Mucosa of gallbladder (tissue), 1 donor: ENCODE data around the gene HOATZ. TPM values are rescaled to one million over a fixed set of nuclear protein-coding genes. Genes with fewer than 3 reads are reported as not detected.

ENCODE experiments used
- DNase-seq: peaks from one replicate; pipeline ENCODE4 v3.0.0-alpha.2; 2020; ENCODE audit warnings: low spot score
- total RNA-seq: library from RNA; stranded (reverse); gene quantifications from one replicate; pipeline ENCODE4 v1.2.1, GENCODE V29; 2021
- donor health status: DM: no; HTN: no; CAD: no.

The HOATZ gene
- not detected for total RNA-seq

DNA sequence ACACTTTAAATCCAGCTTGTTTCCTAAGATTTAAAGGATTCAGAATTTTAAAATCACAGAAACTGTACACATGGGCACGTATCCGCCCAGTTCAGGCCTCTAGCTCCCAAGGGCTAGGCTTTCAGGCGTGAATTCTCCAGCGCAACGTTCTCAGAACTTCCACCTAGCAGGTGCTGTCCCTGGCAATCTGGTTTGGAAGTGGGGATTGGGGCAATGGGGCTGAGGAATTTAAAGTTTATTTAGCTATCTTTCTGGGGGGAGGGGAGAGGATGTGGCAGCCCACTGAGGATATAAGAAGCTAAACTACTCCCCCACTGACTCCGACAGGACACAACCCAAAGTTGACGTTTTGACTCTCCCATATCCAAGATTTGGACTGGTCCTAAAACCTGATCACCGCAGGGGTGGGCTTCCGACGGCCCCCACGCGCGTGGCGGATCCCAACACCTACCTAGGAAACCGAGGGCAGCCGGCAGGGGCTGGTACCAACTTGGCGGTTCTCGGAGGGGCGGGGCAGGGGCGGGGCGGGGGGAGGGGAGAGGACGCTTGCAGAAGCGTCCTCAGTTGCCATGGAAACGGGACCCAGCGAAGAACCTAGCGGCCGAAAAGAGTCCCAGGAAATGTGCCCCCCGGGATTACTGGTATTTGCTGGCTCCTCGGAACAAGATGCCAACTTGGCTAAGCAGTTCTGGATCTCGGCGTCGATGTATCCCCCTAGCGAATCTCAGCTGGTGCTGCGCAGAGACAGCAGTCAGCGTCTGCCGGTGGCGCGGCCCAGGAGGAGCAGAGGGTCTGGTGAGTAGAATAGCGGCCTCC is at the start of gene HOATZ:
Gene HOATZ, plus strand, starts transcription at position 563 of the 816 bp plus-strand sequence. Its CDS starts 7 bp downstream, at position 570.
- no peak for DNase-seq

- no peak for DNase-seq
Observed at GRCh38 chr11:111465400-111465799, 49.2 kb upstream of the HOATZ start.

DNA sequence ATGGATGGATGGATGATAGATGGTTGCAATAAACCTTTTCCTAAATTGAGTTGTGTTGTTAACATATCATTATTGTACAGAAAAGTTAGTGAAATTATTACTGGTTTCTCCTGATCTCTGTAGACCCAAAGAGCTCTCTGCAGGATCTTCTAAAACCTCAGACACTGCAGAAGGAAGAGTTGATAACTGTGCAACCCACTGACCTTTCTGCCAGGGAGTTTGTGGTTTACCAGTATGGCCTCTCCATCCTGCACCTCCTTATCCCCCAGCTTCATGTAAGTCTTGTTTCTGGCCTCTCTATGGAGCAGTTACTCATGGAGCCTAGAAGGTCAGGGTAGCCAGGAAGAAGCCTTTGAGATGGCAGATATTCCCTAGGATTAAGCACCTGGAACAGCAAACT is 48.0 kb upstream of the HOATZ start:
- DNase-seq, result no peak

DNA sequence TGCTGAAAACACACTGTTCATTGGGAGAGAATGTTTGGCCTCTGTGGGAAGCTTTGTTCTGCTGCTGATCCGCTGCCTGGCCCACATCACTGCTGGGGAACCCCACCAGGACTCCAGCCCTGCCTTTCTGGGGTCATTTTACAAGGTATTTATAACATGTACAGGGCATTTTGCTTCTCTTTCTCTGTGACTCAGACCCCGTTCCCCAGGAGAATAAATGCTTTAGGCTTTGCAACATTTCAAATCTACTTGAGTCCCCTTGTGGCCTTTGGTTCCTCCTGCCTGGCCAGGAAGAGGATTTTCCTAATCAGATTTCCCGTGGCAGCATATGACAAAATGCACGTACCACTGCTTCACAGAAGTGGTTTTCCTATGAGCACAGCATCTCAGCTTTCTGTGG is 45.4 kb upstream of the HOATZ start:
- DNase-seq, result no peak

GRCh38 chr11:111472228-111472627 is 42.4 kb upstream of the HOATZ start:
- DNase-seq, result no peak

DNA sequence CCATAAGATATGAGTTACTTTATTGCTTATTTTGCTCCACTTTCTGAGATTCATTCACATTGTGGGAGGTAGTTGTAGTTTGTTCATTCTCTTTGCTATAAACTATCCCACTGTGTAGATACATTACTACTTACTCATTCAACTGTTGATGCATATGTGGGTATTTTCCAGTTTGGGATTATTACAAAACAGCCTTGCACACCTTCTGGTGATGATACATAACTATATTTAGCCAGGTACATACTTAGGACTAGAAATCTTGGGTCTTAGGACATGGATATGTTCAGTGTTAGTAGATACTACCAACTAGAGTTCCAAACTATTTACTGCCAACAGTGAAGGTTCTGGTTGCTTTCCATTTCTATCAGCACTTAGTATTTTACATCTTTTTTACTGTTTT is 40.1 kb upstream of the HOATZ start:
- no peak for DNase-seq

DNA sequence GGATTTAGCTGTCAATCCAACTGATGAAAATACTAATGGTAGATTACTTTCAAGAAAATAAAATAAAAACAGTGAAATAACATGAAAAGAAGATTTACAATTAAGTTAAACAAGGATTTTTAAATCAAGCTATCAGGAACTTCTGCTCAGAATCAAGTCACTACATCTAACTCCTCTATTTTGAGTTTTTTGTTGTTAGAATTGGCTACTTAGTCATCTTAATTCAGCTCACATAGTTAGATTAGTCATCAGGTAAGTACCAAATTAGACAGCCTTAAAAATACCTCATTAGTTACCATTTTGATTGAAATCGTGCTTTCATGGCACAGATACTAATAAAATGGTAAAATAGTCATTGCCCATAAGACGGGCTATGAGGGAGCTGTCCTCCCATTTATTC is 38.2 kb upstream of the HOATZ start:
- DNase-seq, result no peak

DNA sequence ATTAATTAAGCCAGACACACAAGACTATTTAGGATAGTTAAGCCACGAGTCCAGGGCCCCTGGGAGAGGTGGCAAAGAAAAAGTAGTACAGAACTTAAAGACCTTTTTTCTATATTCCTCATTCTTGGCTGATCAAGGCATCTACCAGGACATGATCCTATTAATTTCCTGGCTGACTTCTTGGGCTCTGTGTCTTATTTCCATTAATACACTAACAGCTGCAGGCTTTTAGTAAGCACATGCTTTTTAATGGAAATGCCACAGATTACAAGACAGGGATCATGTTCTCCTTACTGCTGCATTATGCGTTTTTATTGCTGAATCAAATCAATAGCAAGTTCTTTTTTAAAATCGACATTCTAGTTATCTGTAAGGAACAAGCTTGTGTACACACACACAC is 37.6 kb upstream of the HOATZ start:
- no peak for DNase-seq

DNA sequence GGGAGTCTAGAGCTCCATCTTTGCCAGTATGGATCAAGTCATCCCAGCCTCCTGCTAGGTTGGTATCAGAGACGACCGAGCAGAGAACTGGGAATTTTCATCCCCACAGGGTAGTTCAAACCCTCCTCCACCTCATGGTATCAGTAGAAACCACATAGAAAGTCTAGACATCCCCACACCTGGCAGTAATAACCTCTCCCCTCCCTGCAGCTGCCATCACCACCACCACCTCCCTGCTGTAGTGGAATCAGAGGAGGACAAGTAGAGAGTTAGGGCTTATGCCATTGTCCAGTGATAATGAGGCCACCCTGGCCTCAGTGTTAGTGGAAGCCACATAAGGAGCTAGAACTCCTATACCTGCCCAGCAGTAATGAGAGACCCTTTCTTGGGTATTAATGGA is 36.7 kb upstream of the HOATZ start:
- no peak for DNase-seq

- DNase-seq, result no peak
Observed at GRCh38 chr11:111479666-111480065, 34.9 kb upstream of the HOATZ start.

DNA sequence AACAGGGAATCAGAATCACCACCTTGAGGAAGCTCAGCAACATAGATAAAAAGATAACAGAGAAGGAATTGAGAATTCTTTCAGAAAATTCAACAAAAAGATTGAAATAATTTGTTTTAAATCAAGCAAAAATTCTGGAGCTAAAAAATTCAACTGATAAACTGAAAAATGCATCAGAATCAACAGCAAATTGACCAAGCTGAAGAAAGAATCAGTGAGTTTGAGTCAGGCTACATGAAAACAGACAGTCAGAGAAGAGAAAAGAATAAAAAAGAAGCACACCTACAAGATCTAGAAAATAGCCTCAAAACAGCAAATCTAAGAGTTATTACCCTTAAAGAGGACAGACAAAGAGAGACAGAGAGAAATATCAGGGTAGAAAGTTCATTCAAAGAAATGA is 31.1 kb upstream of the HOATZ start:
- DNase-seq, result no peak

GRCh38 chr11:111490496-111490895 is 24.1 kb upstream of the HOATZ start:
- DNase-seq, result no peak

GRCh38 chr11:111494040-111494439 is 20.5 kb upstream of the HOATZ start:
- DNase-seq, result no peak

DNA sequence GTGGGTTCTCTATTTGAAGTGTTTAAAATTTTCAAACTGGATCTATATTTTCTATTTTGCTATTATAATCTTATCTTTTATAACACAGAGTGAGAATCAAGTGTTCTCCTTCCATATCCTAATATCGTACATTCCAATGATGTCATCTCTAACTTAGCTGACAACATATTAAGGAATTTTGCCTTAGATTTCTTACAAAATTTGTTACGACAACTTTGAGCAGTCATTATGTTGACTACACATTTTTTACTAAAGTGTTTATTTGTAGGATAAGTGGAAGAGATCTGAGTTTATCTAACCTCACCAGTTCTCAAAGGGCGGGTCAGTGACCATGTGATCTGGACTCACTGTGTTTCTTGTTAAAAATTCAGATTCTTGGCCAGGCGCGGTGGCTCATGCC is 15.1 kb upstream of the HOATZ start:
- no peak for DNase-seq

DNA sequence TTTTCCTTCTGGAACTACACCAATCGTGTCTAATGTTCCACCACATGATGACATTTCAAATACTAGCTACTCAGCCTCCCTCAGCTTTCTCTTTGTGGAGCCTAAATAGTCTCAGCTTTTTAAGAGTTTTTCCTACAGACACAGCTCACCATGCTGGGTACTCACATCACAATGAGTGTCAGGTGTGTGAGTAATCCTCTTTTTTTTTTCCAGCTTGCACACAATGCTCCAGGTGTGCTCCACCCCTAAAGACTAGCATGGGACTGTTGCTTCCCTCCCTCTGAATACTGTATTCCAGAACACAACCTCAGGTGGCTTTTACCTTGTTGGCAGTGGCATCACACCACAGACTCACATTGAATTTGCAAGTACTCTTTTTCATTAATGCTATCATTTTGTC is 14.1 kb upstream of the HOATZ start:
- no peak for DNase-seq

DNA sequence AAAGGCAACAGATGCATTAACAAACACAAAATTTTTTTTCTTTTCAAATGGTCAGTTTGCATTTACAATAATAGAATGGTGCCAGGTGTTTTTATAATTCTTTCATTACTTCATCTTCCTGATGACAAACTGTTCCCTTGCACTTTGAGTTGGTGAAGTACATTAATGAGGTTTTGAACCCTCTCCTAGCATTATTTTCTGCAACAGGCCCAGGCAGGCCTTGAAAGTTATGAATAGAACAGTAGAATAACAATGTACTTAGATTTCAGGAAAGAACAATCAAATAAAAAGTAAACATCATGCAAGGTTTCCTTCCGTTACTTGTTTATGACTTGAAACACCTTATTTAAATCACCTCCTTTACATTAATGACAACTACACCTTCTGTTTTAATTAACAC is 12.0 kb upstream of the HOATZ start:
- no peak for DNase-seq

DNA sequence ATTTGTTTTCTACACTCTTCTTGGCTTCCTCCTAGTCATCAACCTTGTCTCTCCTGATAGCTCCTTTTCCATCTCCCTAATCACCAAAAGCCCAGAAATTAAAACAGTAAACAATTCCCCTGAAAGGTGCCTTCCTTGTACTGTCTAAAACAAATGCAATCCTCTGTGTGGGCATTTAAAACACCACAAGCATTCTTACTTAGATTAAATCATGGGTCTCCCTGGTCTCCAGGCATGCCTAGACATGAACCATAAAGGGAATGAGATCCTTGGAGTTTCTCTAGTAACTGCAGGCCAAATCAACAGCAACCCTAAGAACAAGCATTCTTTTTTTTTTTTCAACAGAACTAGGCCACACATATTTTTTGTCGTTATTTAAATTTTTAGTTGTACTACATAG is 4.3 kb upstream of the HOATZ start:
- no peak for DNase-seq

GRCh38 chr11:111512296-111513239 is 2.0 kb upstream of the HOATZ start, which contains the start of gene BTG4:
Gene BTG4, minus strand, starts transcription at chr11:111512386. Its CDS starts 13,610 bp downstream, at chr11:111498776.
- no peak for DNase-seq

- DNase-seq, result no peak
Observed at GRCh38 chr11:111513240-111513605, 1.4 kb upstream of the HOATZ start.

GRCh38 chr11:111515591-111515990 is 1.0 kb downstream of the HOATZ start:
- DNase-seq, result no peak

- DNase-seq, result no peak
Observed at GRCh38 chr11:111518668-111519067, 4.1 kb downstream of the HOATZ start.

DNA sequence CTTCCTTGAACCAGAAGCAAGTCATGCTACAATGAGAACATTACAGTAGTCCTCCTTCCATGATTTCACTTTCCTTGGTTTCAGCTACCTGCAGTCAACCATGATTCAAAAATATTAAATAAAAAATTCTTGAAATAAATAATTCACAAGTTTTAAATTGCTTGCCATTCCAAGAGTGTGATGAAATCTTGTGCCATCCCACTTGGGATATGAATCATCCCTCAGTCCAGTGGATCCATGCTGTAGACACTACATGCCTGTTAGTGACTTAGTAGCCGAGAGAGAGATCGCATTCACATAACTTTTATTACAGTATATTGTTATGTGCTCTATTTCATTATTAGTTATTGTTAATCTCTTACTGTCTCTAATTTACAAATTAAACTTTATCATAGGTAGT is 6.0 kb downstream of the HOATZ start:
- DNase-seq, result no peak

DNA sequence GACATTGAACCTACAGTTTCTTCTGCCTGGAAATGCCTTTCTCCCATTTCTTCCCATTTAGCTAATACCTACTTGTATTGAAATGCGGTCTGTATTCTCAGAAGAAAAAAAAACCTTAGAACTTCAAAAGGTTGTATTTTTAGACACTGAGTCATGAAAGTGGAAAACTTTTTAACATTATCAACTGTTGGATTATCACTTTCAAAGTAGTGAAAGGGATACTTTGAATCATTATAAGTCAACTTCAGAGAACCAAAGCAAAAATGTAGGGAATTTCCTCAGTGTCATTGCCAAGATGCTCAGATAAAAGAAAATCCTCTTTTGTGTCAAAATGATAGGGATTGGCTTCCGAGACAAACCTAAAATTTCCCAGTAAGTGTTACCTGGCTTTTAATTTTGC is 6.6 kb downstream of the HOATZ start:
- DNase-seq, result no peak
